HFF-Myc (cell line): ENCODE results near the gene ARAP1.

Source experiments
- DNase-seq: peaks from one replicate; pipeline ENCODE4 v3.0.0-alpha.2; 2011; ENCODE audit warnings: low read depth; ENCODE audit errors: extremely low read depth
- H3K4me3 ChIP-seq: replicated peaks from 2 replicates; pipeline ENCODE4 v1.5.1; 2011; ENCODE audit warnings: low read depth, mild to moderate bottlenecking, control low read depth, low read length
- CTCF ChIP-seq: IDR thresholded peaks from 2 replicates; pipeline ENCODE4 v1.5.1; 2012; ENCODE audit warnings: mild to moderate bottlenecking, low read depth, low read length, control low read depth; ENCODE audit errors: missing control alignments

The ARAP1 gene

DNA sequence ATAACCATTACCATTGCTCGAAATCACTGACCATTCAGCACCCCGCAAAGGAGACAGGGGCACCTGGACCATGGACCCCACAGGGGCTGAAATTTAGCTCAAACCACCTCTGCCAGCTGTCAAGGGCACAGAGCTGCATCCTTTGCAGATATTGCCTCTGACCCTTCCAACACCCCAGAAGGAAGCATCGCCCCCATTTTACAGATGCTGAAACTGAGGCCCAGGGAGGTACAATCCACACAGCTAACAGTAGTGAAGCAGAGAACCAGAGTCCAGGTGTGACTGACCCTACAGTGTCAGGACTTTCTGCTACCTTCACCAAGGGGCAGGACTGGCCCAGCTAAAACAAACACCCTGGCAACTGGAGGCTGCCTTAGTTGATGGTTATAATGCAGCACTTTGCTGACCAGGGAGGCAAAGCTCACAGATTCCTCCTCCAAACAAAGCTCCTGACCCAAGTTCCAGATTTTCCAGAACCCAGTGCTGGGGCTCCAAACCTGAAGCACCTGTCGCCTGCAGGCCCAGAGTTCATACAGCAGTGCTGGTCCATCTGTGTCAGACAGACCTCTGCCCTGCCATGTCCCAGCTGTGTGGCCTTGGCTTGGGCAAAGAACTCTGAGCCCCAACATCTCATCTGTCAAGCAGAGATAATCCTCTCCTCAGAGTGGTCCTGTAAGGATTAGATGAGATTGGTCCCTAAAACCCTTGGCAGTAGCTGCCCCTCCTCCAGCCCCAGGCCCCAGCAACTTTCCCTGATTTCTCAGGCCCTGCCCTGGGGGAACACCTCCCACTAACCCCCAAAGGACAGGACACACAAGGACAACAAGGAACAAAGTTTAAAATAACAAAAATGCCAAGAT lies 15.2 kb upstream of the ARAP1 start:
- no peak for TF ChIP-seq CTCF
- H3K4me3 ChIP-seq, result no peak overlapping the region
- DNase-seq, result no peak

GRCh38 chr11:72766152-72766902 lies 14.1 kb upstream of the ARAP1 start:
- DNase-seq, result no peak
- no peak overlapping the region for H3K4me3 ChIP-seq
- no peak for TF ChIP-seq CTCF

- no peak for TF ChIP-seq CTCF
- H3K4me3 ChIP-seq, result no peak overlapping the region
- no peak for DNase-seq
Observed at GRCh38 chr11:72764503-72764902, 12.3 kb upstream of the ARAP1 start.

DNA sequence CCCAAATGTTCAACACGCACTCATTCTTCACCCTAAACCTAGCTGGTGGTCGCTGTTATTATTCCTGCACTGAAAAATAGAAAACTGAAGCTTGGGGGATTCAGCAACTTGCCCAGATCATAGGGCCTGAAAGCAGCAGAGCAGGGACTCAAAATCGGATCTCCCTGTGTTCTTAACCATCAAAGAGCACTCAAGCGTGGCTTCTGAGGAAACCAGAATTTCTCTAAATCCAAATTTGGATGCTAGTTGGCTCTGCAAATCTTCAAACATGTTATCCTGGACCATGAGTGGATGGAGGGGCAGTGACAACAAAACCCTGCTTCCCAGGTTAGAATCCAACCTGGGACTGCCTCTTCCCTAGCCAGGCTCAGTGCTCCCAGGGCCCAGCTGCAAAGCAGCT lies 11.6 kb upstream of the ARAP1 start:
- no peak overlapping the region for H3K4me3 ChIP-seq
- TF ChIP-seq CTCF, result no peak
- no peak for DNase-seq

DNA sequence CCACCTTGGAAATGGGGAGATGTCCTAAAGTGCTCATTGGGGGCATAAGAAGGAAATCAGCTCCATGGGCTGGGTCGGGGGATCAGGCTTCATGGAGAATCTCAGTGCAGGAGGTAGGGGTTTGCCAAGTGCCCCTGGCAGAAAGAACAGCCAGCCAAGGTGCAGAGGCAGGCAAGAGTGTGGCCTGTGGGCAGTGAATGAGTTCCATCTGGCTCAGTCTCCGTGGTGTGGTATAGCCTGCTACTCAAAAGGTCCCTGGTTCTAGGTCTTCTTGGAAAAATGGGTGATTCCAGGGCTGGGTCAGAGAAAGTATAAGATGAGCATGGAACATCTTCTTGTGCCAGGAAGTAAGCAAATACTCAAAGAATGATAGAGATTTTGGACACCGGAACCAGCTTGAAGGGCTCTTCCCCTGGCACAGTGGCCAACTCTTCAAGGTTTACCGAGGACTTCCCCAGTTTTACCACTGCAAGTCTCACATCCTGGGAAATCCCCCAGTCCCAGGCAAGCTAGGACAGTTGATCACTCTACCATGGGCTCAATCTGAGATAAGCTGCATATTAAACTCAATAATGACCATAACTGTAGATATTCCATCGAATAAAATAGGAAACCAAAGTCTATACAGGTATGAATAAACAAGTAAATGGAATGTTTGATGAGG lies 10.6 kb upstream of the ARAP1 start:
- no peak for TF ChIP-seq CTCF
- H3K4me3 ChIP-seq, result no peak overlapping the region
- no peak for DNase-seq

GRCh38 chr11:72760539-72761405 lies 8.6 kb upstream of the ARAP1 start:
- no peak for TF ChIP-seq CTCF
- peak; percentile 39 for DNase-seq
- H3K4me3 ChIP-seq, result no peak overlapping the region
